ENCODE measurements around the gene ZMYM4. TPM values are rescaled to one million over a fixed set of nuclear protein-coding genes. Genes with fewer than 3 reads are reported as not detected.
"Not testable (repeated sequence)": the region's sequence is repeated elsewhere in the genome, so short reads cannot be mapped to it uniquely, and the experiment has no call there.

The ZMYM4 gene
- total and polyA plus RNA-seq, 12 donors, result 6.7 to 37.7 (median 34.1) TPM

DNA sequence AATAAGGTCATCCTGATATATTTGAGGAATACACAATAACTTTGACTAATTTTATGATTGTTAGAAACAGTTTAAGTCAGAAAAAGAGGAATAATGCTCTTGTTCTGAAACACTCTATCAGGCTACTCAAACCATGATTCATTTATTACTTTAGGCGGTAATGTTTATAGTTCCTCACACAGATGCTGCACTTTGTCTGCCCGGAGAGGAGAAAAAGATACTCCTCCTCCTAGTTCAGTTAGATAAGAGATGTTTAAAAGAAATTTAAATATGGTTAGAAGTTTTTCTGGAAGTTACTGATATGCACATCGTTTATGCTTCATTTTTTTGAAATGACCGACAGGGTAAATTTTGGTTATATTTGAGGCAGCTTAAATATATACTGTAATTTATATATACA, 103.0 kb downstream of the ZMYM4 start:
- TF ChIP-seq, protein P1, sequence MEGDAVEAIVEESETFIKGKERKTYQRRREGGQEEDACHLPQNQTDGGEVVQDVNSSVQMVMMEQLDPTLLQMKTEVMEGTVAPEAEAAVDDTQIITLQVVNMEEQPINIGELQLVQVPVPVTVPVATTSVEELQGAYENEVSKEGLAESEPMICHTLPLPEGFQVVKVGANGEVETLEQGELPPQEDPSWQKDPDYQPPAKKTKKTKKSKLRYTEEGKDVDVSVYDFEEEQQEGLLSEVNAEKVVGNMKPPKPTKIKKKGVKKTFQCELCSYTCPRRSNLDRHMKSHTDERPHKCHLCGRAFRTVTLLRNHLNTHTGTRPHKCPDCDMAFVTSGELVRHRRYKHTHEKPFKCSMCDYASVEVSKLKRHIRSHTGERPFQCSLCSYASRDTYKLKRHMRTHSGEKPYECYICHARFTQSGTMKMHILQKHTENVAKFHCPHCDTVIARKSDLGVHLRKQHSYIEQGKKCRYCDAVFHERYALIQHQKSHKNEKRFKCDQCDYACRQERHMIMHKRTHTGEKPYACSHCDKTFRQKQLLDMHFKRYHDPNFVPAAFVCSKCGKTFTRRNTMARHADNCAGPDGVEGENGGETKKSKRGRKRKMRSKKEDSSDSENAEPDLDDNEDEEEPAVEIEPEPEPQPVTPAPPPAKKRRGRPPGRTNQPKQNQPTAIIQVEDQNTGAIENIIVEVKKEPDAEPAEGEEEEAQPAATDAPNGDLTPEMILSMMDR (IDR thresholded peaks at IDR 0.05), result no peak
- intact Hi-C loops (cut with DNase I), result loop anchor here in 2 of 10 donors (10.0 kb wide), 2 partner anchors 57 to 167 kb away; no protein-coding TSS in a partner anchor
- H3K4me3 ChIP-seq, result no peak overlapping the region
- H3K36me3 ChIP-seq, result peaks cover 0 to 17% (median 0%) of the 10 kb centered on the region in 9 donors
- peaks cover 0 to 15% (median 12%) of the 10 kb centered on the region in 9 donors for H3K4me1 ChIP-seq
- 75 to 81% methylated on average over 4 of the region's 4 CpGs for WGBS, 2 donors
- ATAC-seq, result no peak
- no peak overlapping the region for H3K27ac ChIP-seq
- no peak for DNase-seq
- H3K27me3 ChIP-seq, result no peaks in the 10 kb centered on the region
- no peaks in the 10 kb centered on the region for H3K9me3 ChIP-seq

DNA sequence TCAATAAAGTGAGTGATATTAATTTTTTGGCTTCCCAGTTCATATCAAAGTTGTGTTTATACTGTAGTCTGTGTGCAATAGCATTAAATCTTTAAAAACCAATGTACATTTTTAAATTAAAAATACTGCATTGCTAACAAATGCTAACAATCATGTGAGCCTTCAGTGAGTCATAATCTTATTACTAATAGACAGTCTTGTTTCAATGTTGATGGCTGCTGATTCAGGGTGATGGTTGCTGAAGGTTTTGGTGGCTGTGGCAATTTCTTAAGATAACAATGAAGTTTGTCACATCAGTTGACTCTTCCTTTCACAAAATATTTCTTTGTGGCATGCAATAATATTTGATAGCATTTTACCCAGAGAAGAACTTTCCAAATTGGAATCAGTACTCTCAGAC, 109.0 kb downstream of the ZMYM4 start:
- TF ChIP-seq, protein P1 (IDR thresholded peaks at IDR 0.05), result no peak
- Histone ChIP-seq H3K4me1 (no peaks in the 10 kb centered on the region), H3K27ac (no peak overlapping the region), H3K9me3 (no peaks in the 10 kb centered on the region), H3K27me3 (no peaks in the 10 kb centered on the region), H3K4me3 (no peak overlapping the region), H3K36me3 (peaks cover 0 to 34% (median 0%) of the 10 kb centered on the region in 9 donors)
- DNase-seq, result no peak
- intact Hi-C loops (cut with DNase I), result loop anchor here in 2 of 10 donors (10.0 kb wide), 2 partner anchors 63 to 173 kb away; no protein-coding TSS in a partner anchor
- ATAC-seq, result no peak

GRCh38 chr1:35379317-35380000, 111.0 kb downstream of the ZMYM4 start:
- ATAC-seq (no peak), DNase-seq (no peak)
- Histone ChIP-seq H3K9me3 (no peaks in the 10 kb centered on the region), H3K27ac (no peak overlapping the region), H3K27me3 (no peaks in the 10 kb centered on the region), H3K4me3 (no peak overlapping the region), H3K4me1 (no peaks in the 10 kb centered on the region), H3K36me3 (peaks cover 0 to 41% (median 0%) of the 10 kb centered on the region in 9 donors)
- 54 to 77% methylated on average over 16 of the region's 16 CpGs for WGBS, 2 donors
- intact Hi-C loops (cut with DNase I), result loop anchor here in 2 of 10 donors (10.0 kb wide), 2 partner anchors 65 to 175 kb away; no protein-coding TSS in a partner anchor
- TF ChIP-seq, protein P1 (IDR thresholded peaks at IDR 0.05), result no peak

GRCh38 chr1:35380111-35380510, 111.6 kb downstream of the ZMYM4 start:
- H3K4me3 ChIP-seq; H3K9me3 ChIP-seq; H3K4me1 ChIP-seq; intact Hi-C loops (cut with DNase I); ATAC-seq; H3K27ac ChIP-seq; H3K27me3 ChIP-seq; DNase-seq: not testable (repeated sequence)
- 98% methylated on average over 6 of the region's 6 CpGs for WGBS, 2 donors
- H3K36me3 ChIP-seq, result peaks cover 0 to 40% (median 0%) of the 10 kb centered on the region in 9 donors

GRCh38 chr1:35382107-35382506, 113.6 kb downstream of the ZMYM4 start:
- Histone ChIP-seq H3K27ac (no peak overlapping the region), H3K27me3 (no peaks in the 10 kb centered on the region), H3K36me3 (peaks cover 0 to 58% (median 13%) of the 10 kb centered on the region in 9 donors), H3K9me3 (no peaks in the 10 kb centered on the region), H3K4me1 (no peaks in the 10 kb centered on the region), H3K4me3 (no peak overlapping the region)
- TF ChIP-seq, protein P1 (IDR thresholded peaks at IDR 0.05), result no peak
- intact Hi-C loops (cut with DNase I), result no loop called here
- DNase-seq (no peak), ATAC-seq (no peak)
- 86 to 91% methylated on average over 4 of the region's 4 CpGs for WGBS, 2 donors
